ENCODE measurements around the gene CENPU.
"Not testable (repeated sequence)": the region's sequence is repeated elsewhere in the genome, so short reads cannot be mapped to it uniquely, and the experiment has no call there.

Gene CENPU

GRCh38 chr4:184666670-184667069 is 67.2 kb downstream of the CENPU start:
- DNase-seq (ENCODE audit: low spot score) = no peak

DNA sequence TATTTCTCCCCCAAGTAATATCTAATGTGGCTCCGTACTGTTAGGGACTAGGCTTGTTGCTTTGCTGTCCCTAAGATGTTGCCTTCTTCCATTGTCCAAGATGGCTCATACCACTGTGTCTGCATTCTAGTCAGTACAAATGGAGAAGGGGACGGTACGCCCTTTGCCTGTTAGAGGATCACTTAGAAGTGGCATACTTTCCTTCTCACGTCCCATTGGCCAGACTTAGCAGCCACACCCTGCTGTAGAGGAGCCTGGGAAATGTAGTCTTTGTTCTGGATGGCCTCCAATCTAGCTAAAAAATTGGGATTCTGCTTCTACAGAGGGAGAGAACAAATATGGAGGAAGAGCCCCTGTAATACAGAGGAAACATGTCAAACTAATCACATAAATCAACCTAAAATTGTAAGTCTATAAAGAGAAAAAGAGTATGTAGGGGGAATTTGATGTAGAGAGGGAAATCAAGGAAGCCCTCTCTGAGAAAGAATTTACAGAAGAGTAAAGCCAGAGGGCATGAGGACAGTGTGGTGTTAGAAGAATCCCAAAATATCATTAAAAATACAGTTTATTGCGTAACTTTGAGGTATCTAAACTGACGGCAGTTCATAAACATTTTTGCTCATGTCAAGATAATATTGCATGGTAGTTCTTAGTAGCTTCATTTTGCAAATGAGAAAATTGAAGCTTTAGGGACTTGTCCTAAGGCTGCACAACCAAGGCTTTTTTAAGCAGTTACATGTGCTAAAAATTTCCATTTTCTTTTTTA is 69.3 kb downstream of the CENPU start:
- no peak for DNase-seq (ENCODE audit: low spot score)

DNA sequence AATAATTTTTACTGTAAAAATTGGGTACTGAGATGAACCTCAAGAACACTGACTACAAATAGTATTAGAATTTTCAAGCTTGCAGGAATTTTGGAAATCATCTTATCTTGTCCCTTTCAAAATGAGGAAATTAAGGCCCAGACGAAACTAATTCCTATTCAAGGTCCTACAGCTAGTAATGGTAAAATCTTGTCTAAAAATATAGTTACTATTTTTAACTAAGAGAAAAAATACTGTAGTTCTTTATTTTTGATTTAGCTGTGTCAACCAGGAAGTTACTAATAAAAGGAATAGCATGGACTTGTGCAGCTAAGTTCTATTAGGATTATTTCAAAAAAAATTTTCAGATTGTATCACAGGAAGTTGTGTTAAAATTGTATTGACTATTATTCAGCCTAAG is 71.7 kb downstream of the CENPU start:
- DNase-seq (ENCODE audit: low spot score) = no peak

DNA sequence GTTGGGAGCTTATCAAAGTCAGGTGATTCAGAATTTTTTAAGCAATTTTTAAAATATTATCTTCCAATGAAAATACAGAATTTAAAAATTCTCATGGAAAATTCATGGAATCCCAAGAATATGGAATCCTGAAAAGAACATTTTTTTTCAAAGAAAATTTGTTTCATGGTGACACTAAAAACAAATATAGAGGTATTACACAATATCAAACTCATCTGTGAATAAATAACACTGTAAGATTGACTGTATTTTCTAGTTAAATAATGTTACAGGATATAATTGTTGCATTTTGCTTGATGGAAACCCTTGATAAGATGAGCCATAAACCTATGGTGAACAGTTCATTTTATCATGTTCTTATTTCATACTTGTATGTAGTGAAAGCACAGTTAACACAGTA is 72.9 kb downstream of the CENPU start:
- no peak for DNase-seq (ENCODE audit: low spot score)

DNA sequence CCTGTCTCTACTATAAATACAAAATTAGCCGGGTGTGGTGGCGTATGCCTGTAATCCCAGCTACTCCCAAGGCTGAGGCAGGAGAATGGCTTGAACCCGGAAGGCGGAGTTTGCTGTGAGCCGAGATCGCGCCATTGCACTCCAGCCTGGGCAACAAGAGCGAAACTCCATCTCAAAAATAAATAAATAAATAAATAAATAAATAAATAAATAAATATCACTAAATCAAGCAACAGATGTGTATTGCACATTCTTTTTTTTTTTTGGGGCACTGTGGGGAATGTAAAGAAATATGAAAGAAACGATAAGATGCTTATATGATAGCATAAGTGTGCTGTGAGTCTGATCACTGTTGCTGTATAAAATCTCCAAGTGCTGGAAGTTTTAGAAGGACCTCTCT is 76.1 kb downstream of the CENPU start:
- DNase-seq (ENCODE audit: low spot score) = not testable (repeated sequence)

GRCh38 chr4:184657144-184657543 is 76.8 kb downstream of the CENPU start:
- DNase-seq (ENCODE audit: low spot score) = no peak

GRCh38 chr4:184655889-184656869 is 77.7 kb downstream of the CENPU start:
- DNase-seq (ENCODE audit: low spot score) = no peak

DNA sequence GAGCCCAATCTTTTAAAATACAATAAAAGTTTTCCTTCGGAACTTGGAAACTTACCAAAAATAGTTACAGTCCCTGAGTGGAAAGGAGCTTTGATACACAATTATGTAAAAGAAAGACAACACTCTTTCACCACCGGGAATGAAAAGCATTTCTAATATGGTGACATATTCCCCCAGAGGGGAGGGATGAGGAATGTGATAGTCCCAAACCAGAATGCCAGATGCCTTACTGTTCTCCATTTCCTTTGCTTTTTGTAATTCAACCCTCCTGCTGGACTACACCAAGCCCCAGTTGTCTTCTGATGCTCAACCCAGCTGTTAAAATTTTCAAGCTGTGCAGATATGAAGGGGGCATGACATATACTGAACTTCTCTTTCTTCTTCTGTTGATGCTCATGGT is 80.2 kb downstream of the CENPU start:
- DNase-seq (ENCODE audit: low spot score) = no peak

DNA sequence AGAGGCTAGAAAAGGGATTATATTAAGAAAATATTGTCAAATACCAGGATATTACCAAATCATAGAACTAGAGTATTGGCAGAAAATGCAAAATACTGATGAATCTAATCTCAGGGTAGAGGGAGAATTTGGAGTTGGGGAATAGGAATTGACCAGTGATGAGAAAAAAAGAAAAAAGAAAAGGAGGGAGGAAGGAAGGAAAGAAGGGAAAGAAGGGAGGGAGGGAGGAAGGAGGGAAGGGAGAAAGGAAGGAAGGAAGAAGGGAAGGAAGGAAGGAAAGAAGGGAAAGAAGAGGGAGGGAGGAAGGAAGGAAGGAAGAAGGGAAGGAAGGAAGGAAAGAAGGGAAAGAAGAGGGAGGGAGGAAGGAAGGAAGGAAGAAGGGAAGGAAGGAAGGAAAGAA is 81.2 kb downstream of the CENPU start:
- not testable (repeated sequence) for DNase-seq (ENCODE audit: low spot score)

- DNase-seq (ENCODE audit: low spot score) = no peak
These were observed 82.0 kb downstream of the CENPU start for GRCh38 chr4:184651899-184652298.

DNA sequence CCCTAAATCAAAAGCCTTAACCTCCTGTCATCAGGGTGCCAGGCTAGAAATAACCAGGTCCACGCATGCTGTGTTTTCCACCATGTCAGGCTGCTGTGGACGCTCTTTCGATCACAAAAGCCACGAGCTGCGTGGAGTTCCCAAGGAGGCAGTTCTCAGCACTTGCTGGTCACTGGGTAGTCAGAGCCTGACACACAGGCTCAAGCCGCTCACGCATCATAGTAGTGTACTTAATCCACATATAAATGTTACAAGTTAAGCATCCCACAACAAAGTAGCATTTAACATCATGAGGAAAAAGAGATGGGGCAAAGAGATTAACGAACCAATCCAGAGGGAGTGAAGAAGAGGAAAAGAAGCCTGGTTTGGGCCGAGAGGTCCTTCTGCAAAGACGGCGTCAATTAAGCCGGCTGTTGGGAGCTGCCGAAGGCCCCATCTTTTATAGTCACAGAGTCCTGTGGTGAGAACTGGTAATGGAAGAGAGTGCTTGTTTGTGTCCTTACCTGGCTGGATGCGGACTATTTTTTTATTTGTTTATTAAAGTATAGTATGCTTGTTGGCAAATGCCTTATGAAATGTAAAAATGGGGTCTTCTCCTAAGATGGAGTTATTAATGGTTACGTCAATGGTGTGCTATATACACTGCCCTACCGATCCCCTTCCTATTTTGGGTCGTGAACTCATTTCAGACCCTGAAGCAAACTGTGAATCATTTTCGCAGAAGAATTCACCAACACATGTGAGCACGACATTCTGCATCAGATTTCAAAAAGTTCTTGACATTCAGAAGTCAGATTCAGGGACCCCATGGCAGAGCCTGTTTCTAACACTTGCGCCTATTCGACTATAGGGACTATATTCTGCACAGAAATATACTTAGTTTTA is 83.7 kb downstream of the CENPU start:
- DNase-seq (ENCODE audit: low spot score) = no peak

- DNase-seq (ENCODE audit: low spot score) = peak; percentile 97
These were observed 84.6 kb downstream of the CENPU start, which contains the start of the genes CASP3 and PRIMPOL for GRCh38 chr4:184649026-184649970. CASP3 (minus strand) TSS chr4:184649447; CDS start chr4:184638453, 10,994 bp downstream. PRIMPOL (plus strand) TSS chr4:184649738; CDS start chr4:184657141, 7,403 bp downstream.

DNA sequence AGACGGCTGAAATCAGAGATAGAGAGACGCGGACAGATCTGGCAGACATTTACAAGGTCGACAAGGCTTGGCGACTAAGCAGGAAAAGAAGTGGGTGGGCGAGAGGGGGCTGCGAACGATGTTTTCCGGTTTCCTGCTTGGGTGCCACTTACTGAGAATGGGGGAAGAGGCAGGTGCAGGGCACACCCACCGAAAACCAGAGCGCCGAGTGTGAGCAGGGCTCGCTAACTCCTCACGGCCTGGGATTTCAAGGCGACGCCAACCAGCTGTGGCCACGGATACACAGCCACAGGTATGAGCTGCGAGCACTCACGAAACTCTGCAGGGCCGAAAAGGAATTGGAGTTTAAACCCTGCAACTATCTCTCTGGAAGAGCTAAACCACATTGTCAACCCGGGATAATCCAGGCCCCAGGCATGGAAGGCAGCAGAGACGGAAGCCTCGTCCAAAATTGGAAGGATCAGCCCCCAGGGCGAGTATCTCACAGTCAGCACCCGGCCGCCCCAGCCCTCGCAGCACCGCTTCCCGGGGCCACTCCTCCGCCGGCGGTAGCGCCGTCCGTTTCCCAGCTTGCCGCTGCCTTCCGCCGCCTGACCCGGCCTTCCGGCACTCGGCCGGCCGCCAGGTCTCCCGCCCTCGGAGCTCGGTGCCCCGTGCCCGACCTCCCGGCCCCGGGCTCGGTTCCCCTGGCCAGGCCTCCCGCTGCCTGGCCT is 85.4 kb downstream of the CENPU start:
- peak; percentile 38 for DNase-seq (ENCODE audit: low spot score)

DNA sequence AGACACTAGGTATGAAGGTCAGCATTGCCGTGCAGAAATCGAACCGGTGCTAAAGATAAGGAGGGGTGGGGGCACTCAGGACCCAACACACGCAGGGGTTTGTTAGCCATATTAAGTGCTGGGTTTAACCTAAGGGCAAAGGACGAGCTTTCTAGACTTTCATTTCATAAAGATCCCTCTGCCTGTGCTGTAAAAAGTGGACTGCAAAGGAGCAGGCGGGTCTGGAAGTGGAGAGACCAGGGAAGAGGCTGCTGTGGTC is 85.9 kb downstream of the CENPU start:
- no peak for DNase-seq (ENCODE audit: low spot score)

DNA sequence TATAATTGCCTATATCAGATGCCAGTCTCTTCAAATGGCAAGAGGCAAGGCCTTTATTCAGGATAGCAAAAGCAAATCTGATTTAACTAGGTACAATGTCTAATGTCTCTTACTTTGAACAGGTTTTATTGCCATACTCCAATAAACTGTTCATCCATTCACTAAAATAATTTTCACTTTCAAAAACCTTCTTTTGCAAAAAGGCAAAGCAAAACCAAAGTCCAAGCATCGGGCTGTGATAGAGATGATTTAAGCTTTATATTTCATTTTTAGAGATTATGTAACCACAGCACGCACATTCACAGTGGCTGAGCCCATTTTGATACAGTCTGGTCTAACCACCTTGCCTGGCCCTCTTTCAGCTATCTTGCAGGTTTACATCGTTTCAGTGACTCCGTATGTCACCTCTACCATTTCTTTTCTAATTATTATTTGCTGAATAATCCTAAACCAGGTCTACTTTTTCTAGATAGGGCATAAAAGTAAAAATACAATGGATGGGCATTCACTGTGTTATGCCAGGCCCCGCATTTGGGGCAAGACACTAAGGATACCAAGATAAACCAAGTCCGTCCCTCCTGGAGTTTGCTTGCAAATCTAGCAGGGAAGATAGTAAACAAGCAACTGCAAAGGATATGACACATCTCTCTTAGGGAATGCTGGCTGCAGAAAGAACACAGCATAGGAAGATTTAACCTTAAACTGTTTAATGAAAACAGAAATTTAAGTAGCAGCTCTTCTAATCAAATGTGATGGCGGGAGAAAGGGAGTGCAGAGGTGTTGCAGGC is 86.4 kb downstream of the CENPU start:
- no peak for DNase-seq (ENCODE audit: low spot score)

GRCh38 chr4:184645904-184646610 is 87.8 kb downstream of the CENPU start:
- no peak for DNase-seq (ENCODE audit: low spot score)

- DNase-seq (ENCODE audit: low spot score) = no peak
These were observed 89.2 kb downstream of the CENPU start for GRCh38 chr4:184644553-184645307.

Measured in CD4-positive, alpha-beta T cell treated with Interleukin-2 at 100 ng/mL for 4 hours (primary cell).